ENCODE measurements around the gene MAGI2.

The MAGI2 gene

GRCh38 chr7:78191475-78192079, 1261.9 kb downstream of the MAGI2 start:
- no peak for DNase-seq

- no peak for DNase-seq
Observed at GRCh38 chr7:78189762-78190161, 1263.7 kb downstream of the MAGI2 start.

GRCh38 chr7:78185149-78185745, 1268.2 kb downstream of the MAGI2 start:
- DNase-seq: no peak

GRCh38 chr7:78184299-78184698, 1269.2 kb downstream of the MAGI2 start:
- DNase-seq: no peak

- DNase-seq: no peak
Observed at GRCh38 chr7:78179827-78180477, 1273.5 kb downstream of the MAGI2 start.

GRCh38 chr7:78179211-78179610, 1274.3 kb downstream of the MAGI2 start:
- DNase-seq: no peak

- DNase-seq: peak; percentile 36
Observed at GRCh38 chr7:78178319-78178718, 1275.1 kb downstream of the MAGI2 start.

- DNase-seq: no peak
Observed at GRCh38 chr7:78176171-78176570, 1277.3 kb downstream of the MAGI2 start.

GRCh38 chr7:78175330-78176100, 1278.0 kb downstream of the MAGI2 start:
- DNase-seq: no peak

GRCh38 chr7:78173666-78174065, 1279.8 kb downstream of the MAGI2 start:
- no peak for DNase-seq

GRCh38 chr7:78172933-78173591, 1280.4 kb downstream of the MAGI2 start:
- no peak for DNase-seq

- DNase-seq: no peak
Observed at GRCh38 chr7:78172267-78172757, 1281.2 kb downstream of the MAGI2 start.

- no peak for DNase-seq
Observed at GRCh38 chr7:78171398-78171797, 1282.1 kb downstream of the MAGI2 start.

GRCh38 chr7:78170815-78171214, 1282.7 kb downstream of the MAGI2 start:
- no peak for DNase-seq

- no peak for DNase-seq
Observed at GRCh38 chr7:78169992-78170391, 1283.5 kb downstream of the MAGI2 start.

GRCh38 chr7:78168865-78169264, 1284.6 kb downstream of the MAGI2 start:
- DNase-seq: no peak

GRCh38 chr7:78167860-78168259, 1285.6 kb downstream of the MAGI2 start:
- no peak for DNase-seq

GRCh38 chr7:78165854-78166253, 1287.6 kb downstream of the MAGI2 start:
- DNase-seq: no peak

- DNase-seq: no peak
Observed at GRCh38 chr7:78165454-78165853, 1288.0 kb downstream of the MAGI2 start.

- DNase-seq: no peak
Observed at GRCh38 chr7:78164459-78164858, 1289.0 kb downstream of the MAGI2 start.

GRCh38 chr7:78161781-78162180, 1291.7 kb downstream of the MAGI2 start:
- DNase-seq: no peak

GRCh38 chr7:78159545-78159944, 1293.9 kb downstream of the MAGI2 start:
- DNase-seq: no peak

- no peak for DNase-seq
Observed at GRCh38 chr7:78153285-78153684, 1300.2 kb downstream of the MAGI2 start.
